ENCODE measurements around the gene ADGRG1.

DNA sequence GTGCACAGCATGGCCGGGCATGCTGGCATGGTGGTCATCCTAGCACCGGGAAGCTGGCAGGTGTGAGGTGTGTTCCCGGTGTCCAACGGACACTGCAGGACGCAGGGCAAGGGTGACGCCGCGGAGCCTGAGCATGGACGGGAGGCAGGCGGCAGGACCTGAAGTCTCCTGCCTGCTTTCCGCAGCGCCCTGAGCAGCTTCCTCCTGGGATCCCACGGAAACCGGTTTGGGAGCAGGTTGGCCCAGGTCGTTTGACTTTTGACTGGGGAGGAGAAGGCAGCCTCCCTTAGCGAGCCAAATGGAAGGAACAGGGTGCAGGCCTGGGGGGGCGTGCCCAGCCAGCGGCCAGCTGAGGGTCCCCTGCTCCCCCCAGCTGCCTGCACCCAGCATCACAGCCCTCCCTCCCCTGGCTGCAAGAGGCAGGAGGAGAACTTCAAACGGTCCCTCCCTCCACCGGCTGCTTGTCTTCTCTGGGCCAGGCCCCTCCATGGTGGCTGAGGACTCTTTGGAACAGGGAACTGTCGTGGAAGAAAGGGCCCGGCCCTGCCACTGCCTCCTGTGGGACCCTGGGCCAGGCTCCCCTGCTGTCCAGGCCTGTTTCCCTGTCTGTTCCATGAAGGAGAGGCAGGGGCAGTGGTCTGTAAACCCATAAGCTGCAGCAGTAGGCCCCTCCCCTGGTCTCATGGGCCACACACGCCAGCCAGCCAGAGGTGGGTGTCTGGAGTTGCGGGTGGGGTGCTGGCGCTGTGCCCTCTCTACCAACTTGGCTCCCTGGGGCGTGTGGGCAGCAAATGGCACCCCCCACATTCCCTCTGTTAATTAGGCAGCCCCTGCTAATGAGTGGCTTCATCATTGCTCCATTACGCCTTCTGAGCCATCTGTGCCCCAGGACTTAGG is 7.8 kb upstream of the ADGRG1 start:
- TF ChIP-seq CTCF (IDR thresholded peaks at IDR 0.05), result no peak
- TF ChIP-seq POLR2A (IDR thresholded peaks at IDR 0.05), result no peak

Data from uterus (tissue), 2 donors.